RWPE2 (cell line): Measurements from ENCODE around the gene TNIP1.

Experiments
- ATAC-seq: fragments of 200-7000 bp; cut with Tn5 transposase; 3 replicates; pipeline ENCODE4 v1.9.1; 2021; ENCODE audit warnings: low read depth
- DNase-seq: peaks from one replicate; pipeline ENCODE4 v3.0.0-alpha.2; 2020; ENCODE audit warnings: low spot score
- H3K27ac ChIP-seq: fragments of 450-650 bp; 2 replicates; pipeline ENCODE4 v1.5.1; 2017; ENCODE audit warnings: mild to moderate bottlenecking; ENCODE audit not compliant: poor library complexity, severe bottlenecking
- H3K27me3 ChIP-seq: fragments of 250-450 bp; sonication (Bioruptor Pico); 2 replicates; pipeline ENCODE4 v1.5.1; 2021; ENCODE audit warnings: mild to moderate bottlenecking, moderate library complexity; ENCODE audit not compliant: insufficient read depth, poor library complexity, severe bottlenecking
- H3K36me3 ChIP-seq: fragments of 250-450 bp; sonication (Bioruptor Pico); 2 replicates; pipeline ENCODE4 v1.5.1; 2020; ENCODE audit warnings: low read depth, mild to moderate bottlenecking, moderate library complexity
- H3K4me1 ChIP-seq: fragments of 250-450 bp; sonication (Bioruptor Pico); 2 replicates; pipeline ENCODE4 v1.5.1; 2021; ENCODE audit warnings: mild to moderate bottlenecking, moderate library complexity; ENCODE audit not compliant: insufficient read depth, poor library complexity, severe bottlenecking
- H3K4me3 ChIP-seq: fragments of 250-450 bp; sonication (Bioruptor Pico); 2 replicates; pipeline ENCODE4 v1.5.1; 2021; ENCODE audit warnings: mild to moderate bottlenecking, moderate library complexity; ENCODE audit not compliant: severe bottlenecking
- H3K9me3 ChIP-seq: fragments of 250-450 bp; sonication (Bioruptor Pico); 2 replicates; pipeline ENCODE4 v1.5.1; 2021; ENCODE audit warnings: mild to moderate bottlenecking, moderate library complexity; ENCODE audit not compliant: severe bottlenecking
- TF ChIP-seq, protein P1 (sequence below): fragments of 450-650 bp; IDR thresholded peaks from one replicate; pipeline ENCODE4 v1.5.1; 2017; ENCODE audit warnings: mild to moderate bottlenecking, moderate library complexity; ENCODE audit not compliant: poor library complexity, severe bottlenecking

Gene TNIP1

DNA sequence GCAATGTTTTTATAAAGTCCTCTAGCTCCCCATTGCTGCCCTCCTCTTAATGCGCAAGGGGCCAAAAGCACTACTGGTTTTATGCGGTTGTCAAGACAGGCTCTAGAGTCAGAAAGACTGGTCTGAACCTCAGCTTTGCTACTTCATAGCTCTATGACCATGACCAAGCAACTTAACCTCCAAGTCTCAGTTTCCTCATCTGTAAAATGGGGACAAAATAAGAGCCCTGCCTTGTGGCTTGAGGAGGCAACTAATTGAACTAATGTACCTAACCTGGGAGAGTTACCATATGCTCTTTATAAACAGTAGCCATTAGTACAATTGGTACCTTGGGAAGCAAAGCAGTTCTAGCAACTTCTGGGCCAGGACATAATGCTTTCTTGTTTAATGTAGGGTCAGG lies 40.3 kb upstream of the TNIP1 start:
- Histone ChIP-seq H3K4me3 (no peak overlapping the region), H3K27ac (no peak overlapping the region), H3K9me3 (no peaks in the 10 kb centered on the region), H3K4me1 (no peaks in the 10 kb centered on the region), H3K36me3 (peaks cover 52% of the 10 kb centered on the region), H3K27me3 (no peaks in the 10 kb centered on the region)
- DNase-seq (no peak), ATAC-seq (no peak)
- TF ChIP-seq, protein P1, sequence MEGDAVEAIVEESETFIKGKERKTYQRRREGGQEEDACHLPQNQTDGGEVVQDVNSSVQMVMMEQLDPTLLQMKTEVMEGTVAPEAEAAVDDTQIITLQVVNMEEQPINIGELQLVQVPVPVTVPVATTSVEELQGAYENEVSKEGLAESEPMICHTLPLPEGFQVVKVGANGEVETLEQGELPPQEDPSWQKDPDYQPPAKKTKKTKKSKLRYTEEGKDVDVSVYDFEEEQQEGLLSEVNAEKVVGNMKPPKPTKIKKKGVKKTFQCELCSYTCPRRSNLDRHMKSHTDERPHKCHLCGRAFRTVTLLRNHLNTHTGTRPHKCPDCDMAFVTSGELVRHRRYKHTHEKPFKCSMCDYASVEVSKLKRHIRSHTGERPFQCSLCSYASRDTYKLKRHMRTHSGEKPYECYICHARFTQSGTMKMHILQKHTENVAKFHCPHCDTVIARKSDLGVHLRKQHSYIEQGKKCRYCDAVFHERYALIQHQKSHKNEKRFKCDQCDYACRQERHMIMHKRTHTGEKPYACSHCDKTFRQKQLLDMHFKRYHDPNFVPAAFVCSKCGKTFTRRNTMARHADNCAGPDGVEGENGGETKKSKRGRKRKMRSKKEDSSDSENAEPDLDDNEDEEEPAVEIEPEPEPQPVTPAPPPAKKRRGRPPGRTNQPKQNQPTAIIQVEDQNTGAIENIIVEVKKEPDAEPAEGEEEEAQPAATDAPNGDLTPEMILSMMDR, result no peak

DNA sequence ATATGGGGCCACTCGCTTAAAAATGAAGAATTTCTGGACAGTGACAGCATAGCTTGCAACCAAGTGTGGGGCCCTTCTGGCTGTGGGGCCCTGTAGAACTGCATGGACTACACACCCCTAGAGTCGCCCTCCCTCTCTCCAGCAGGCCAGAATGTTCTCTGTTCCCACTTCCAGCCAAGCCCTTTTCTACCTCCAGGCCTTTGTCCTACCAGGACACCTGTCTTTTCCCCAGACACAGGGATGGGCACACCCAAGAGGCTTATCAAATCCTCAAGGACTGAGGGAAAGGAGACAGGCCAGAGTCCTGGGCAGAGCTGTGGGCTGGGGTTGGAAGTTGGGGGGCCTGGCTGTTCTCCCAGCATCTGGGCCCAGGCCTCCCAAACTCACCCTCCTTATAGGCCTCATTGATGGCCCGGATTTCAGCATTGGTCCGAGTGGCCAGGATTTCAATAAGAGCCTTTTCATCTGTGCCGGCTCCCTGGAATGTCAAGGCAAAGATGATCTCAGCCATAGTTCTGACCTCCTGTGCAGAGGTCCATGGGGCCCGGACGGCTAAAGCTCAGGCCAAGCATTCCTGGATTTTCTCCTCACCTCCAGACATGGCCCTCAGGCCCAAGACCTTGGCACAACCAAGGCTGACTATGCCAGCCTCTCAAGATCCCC lies 38.2 kb upstream of the TNIP1 start:
- ATAC-seq (no peak), DNase-seq (no peak)
- Histone ChIP-seq H3K27me3 (no peaks in the 10 kb centered on the region), H3K4me1 (no peaks in the 10 kb centered on the region), H3K27ac (no peak overlapping the region), H3K4me3 (no peak overlapping the region), H3K9me3 (no peaks in the 10 kb centered on the region), H3K36me3 (peaks cover 60% of the 10 kb centered on the region)
- TF ChIP-seq, protein P1, result no peak

DNA sequence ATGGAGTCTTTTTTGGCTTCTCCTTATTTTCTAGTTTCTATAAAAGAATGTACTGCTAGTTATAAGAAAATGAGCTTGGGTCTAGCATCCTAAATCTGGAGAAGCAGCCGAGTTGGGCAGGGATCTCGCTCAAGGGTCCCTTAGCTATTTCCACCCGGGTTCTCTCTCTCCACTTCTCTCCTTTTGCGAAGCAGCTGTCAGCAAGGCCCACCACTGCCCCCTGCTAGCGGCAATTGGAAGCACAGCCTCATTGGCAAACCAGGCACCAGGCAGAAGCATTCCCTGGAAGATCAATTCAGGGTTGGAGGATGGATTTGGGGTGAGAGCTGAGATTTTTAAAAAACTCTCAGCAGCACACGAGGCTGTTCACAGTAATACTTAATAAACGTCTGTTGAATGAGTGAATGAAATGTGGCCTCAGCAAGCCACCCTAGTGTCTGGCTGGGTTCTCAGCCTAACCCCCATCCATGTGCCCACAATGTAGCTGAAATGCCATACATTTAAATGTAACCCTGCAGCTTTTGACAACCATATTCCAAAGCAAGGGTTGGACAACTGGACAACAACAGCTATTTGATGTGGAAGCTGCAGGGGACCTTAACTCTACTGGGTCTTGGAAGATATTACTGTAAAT lies 34.6 kb upstream of the TNIP1 start:
- Histone ChIP-seq H3K36me3 (peaks cover 57% of the 10 kb centered on the region), H3K9me3 (no peaks in the 10 kb centered on the region), H3K4me3 (no peak overlapping the region), H3K27me3 (no peaks in the 10 kb centered on the region), H3K4me1 (no peaks in the 10 kb centered on the region), H3K27ac (no peak overlapping the region)
- ATAC-seq (peak; percentile 66; the same call in 2 of the 3 replicates), DNase-seq (no peak)
- TF ChIP-seq, protein P1, result peak; percentile 99

DNA sequence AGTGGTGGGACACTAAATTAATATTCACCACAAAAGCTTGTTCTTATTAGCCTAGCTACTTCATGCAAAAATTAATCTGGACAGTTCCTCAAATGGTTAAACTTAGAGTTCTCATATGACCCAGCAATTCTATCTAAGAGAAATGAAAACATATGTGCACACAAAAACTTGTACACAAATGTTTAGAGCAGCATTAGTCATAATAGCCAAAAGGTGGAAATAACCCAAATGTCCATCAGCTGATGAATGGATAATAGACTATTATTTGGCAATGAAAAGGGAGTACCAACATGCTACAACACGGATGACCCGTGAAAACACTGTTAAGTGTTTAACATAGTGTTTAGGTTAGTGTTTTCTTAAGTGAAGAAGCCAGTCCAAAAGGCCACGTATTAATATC lies 32.8 kb upstream of the TNIP1 start:
- peaks cover 59% of the 10 kb centered on the region for H3K36me3 ChIP-seq
- H3K4me3 ChIP-seq, result no peak overlapping the region
- H3K27me3 ChIP-seq, result no peaks in the 10 kb centered on the region
- TF ChIP-seq, protein P1, result no peak
- H3K4me1 ChIP-seq, result no peaks in the 10 kb centered on the region
- no peaks in the 10 kb centered on the region for H3K9me3 ChIP-seq
- no peak for ATAC-seq
- no peak for DNase-seq
- no peak overlapping the region for H3K27ac ChIP-seq

DNA sequence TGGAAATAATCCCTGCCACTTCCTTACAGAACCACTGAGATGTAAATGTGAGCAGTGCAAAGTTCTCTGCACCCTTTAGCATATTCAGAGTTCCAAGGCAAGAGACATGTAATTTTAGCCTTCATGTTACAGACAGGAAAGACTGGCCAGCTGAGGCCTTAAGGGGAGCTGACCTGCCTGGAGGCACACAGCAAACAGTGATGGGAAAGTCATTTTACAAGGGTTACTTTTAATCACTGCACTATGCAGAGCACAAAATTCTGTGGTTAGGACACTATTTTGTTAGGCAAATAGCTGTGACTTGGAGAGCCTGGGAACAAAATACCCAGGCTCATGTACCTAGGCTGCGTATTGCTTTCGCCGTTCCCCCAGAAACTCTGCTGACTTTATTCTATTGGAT lies 30.2 kb upstream of the TNIP1 start:
- Histone ChIP-seq H3K4me3 (no peak overlapping the region), H3K36me3 (peaks cover 64% of the 10 kb centered on the region), H3K27me3 (no peaks in the 10 kb centered on the region), H3K4me1 (no peaks in the 10 kb centered on the region), H3K27ac (no peak overlapping the region), H3K9me3 (no peaks in the 10 kb centered on the region)
- ATAC-seq (no peak), DNase-seq (no peak)
- TF ChIP-seq, protein P1, result no peak
